H9 (cell line): ENCODE results near the gene ZFP62. TPM values are rescaled to one million over a fixed set of nuclear protein-coding genes. Genes with fewer than 3 reads are reported as not detected.

Experiments
- DNase-seq: peaks from one replicate; pipeline ENCODE4 v3.0.0-alpha.2; 2017
- H2AFZ ChIP-seq: one replicate; pipeline ENCODE4 v1.6.1; 2013; ENCODE audit warnings: mild to moderate bottlenecking, low read length, control low read depth, moderate library complexity
- H2AK5ac ChIP-seq: 2 replicates; pipeline ENCODE4 v1.6.1; 2013; ENCODE audit warnings: low read length, control low read depth, mixed read lengths; ENCODE audit not compliant: insufficient read length
- H2BK120ac ChIP-seq: one replicate; pipeline ENCODE4 v1.6.1; 2013; ENCODE audit warnings: low read depth, mild to moderate bottlenecking, low read length, control low read depth, inconsistent platforms; ENCODE audit not compliant: poor library complexity, severe bottlenecking
- H2BK12ac ChIP-seq: 2 replicates; pipeline ENCODE4 v1.6.1; 2013; ENCODE audit warnings: low read length, control low read depth, mixed read lengths, low read depth; ENCODE audit not compliant: insufficient read length
- H2BK15ac ChIP-seq: 2 replicates; pipeline ENCODE4 v1.6.1; 2013; ENCODE audit warnings: low read depth, low read length, control low read depth
- H2BK20ac ChIP-seq: one replicate; pipeline ENCODE4 v1.6.1; 2013; ENCODE audit warnings: low read depth, mild to moderate bottlenecking, low read length, control low read depth, inconsistent platforms; ENCODE audit not compliant: poor library complexity, severe bottlenecking
- H2BK5ac ChIP-seq: 2 replicates; pipeline ENCODE4 v1.6.1; 2013; ENCODE audit warnings: low read length, control low read depth, mixed read lengths; ENCODE audit not compliant: insufficient read length
- H3K14ac ChIP-seq: 2 replicates; pipeline ENCODE4 v1.6.1; 2013; ENCODE audit warnings: low read length, control low read depth; ENCODE audit not compliant: insufficient read depth
- H3K18ac ChIP-seq: 2 replicates; pipeline ENCODE4 v1.6.1; 2013; ENCODE audit warnings: low read depth, mild to moderate bottlenecking, mixed read lengths, low read length, control low read depth; ENCODE audit not compliant: insufficient read length
- H3K23ac ChIP-seq: 2 replicates; pipeline ENCODE4 v1.6.1; 2013; ENCODE audit warnings: low read length, control low read depth, mixed read lengths, low read depth; ENCODE audit not compliant: insufficient read length
- H3K23me2 ChIP-seq: 2 replicates; pipeline ENCODE4 v1.6.1; 2013; ENCODE audit warnings: low read depth, mild to moderate bottlenecking, mixed read lengths, low read length, control low read depth; ENCODE audit not compliant: insufficient read length, poor library complexity, severe bottlenecking
- H3K27ac ChIP-seq: 2 replicates; pipeline ENCODE4 v1.5.1; 2013; ENCODE audit warnings: low read length, control low read depth, mixed read lengths, low read depth; ENCODE audit not compliant: insufficient read length
- H3K27me3 ChIP-seq: 2 replicates; pipeline ENCODE4 v1.6.1; 2013; ENCODE audit warnings: low read length, control low read depth, inconsistent platforms; ENCODE audit not compliant: insufficient read depth
- H3K4ac ChIP-seq: 2 replicates; pipeline ENCODE4 v1.6.1; 2013; ENCODE audit warnings: low read depth, mild to moderate bottlenecking, control low read depth, inconsistent platforms, low read length, moderate library complexity
- H3K4me1 ChIP-seq: 2 replicates; pipeline ENCODE4 v1.6.1; 2013; ENCODE audit warnings: low read length, control low read depth, inconsistent platforms; ENCODE audit not compliant: insufficient read depth
- H3K4me2 ChIP-seq: 2 replicates; pipeline ENCODE4 v1.6.1; 2013; ENCODE audit warnings: low read length, control low read depth, mixed read lengths; ENCODE audit not compliant: insufficient read length, insufficient read depth
- H3K56ac ChIP-seq: 2 replicates; pipeline ENCODE4 v1.6.1; 2013; ENCODE audit warnings: low read depth, mild to moderate bottlenecking, mixed read lengths, low read length, control low read depth; ENCODE audit not compliant: insufficient read length
- H3K79me1 ChIP-seq: 2 replicates; pipeline ENCODE4 v1.6.1; 2013; ENCODE audit warnings: low read depth, mild to moderate bottlenecking, moderate library complexity, low read length, control low read depth, inconsistent platforms; ENCODE audit not compliant: insufficient read depth, poor library complexity, severe bottlenecking
- H3K79me2 ChIP-seq: 2 replicates; pipeline ENCODE4 v1.6.1; 2013; ENCODE audit warnings: low read length, control low read depth, inconsistent platforms; ENCODE audit not compliant: insufficient read depth
- H3K9ac ChIP-seq: 2 replicates; pipeline ENCODE4 v1.6.1; 2013; ENCODE audit warnings: low read length, control low read depth, mixed read lengths; ENCODE audit not compliant: insufficient read length; ENCODE audit errors: extremely low read depth
- H3K9me3 ChIP-seq: one replicate; pipeline ENCODE4 v1.6.1; 2013; ENCODE audit warnings: low read depth, low read length, inconsistent platforms; ENCODE audit not compliant: control insufficient read depth
- H3T11ph ChIP-seq: one replicate; pipeline ENCODE4 v1.6.1; 2013; ENCODE audit warnings: mild to moderate bottlenecking, low read length, control low read depth, inconsistent platforms
- H4K20me1 ChIP-seq: one replicate; pipeline ENCODE4 v1.6.1; 2013; ENCODE audit not compliant: control insufficient read depth, insufficient read length, insufficient read depth
- H4K5ac ChIP-seq: 2 replicates; pipeline ENCODE4 v1.6.1; 2013; ENCODE audit warnings: low read depth, mild to moderate bottlenecking, mixed read lengths, low read length, control low read depth; ENCODE audit not compliant: insufficient read length
- H4K8ac ChIP-seq: replicated peaks from 2 replicates; pipeline ENCODE4 v1.6.1; 2013; ENCODE audit warnings: low read length, control low read depth, mixed read lengths, low read depth; ENCODE audit not compliant: insufficient read length
- H4K91ac ChIP-seq: 2 replicates; pipeline ENCODE4 v1.6.1; 2013; ENCODE audit warnings: low read depth, mild to moderate bottlenecking, moderate library complexity, mixed read lengths, low read length, control low read depth; ENCODE audit not compliant: insufficient read length
- H3K27ac Mint-ChIP-seq, 3 experiments: 2 replicates in 2 of 3; 3 replicates in 1 of 3; pipeline ENCODE4 v1.8.0; 2020 to 2021; ENCODE audit warnings: mixed read lengths in 3 of 3, mild to moderate bottlenecking in 1 of 3, moderate library complexity in 1 of 3
- H3K27me3 Mint-ChIP-seq: 2 replicates; pipeline ENCODE4 v1.8.0; 2021; ENCODE audit warnings: low read depth, mild to moderate bottlenecking, moderate library complexity, mixed read lengths
- H3K36me3 Mint-ChIP-seq, 3 experiments: 2 replicates in 2 of 3; 3 replicates in 1 of 3; pipeline ENCODE4 v1.8.0; 2020 to 2021; ENCODE audit warnings: low read depth in 3 of 3, mixed read lengths in 3 of 3; ENCODE audit not compliant: insufficient read depth in 1 of 3
- H3K4me1 Mint-ChIP-seq, 2 experiments: 2 replicates each; pipeline ENCODE4 v1.8.0; 2020; ENCODE audit warnings: mixed read lengths in 2 of 2
- H3K4me3 Mint-ChIP-seq, 2 experiments: 2 replicates in 1 of 2; 3 replicates in 1 of 2; pipeline ENCODE4 v1.8.0; 2020 to 2021; ENCODE audit warnings: mild to moderate bottlenecking in 2 of 2, mixed read lengths in 2 of 2, moderate library complexity in 1 of 2
- H3K9me3 Mint-ChIP-seq, 2 experiments: 2 replicates in 1 of 2; 3 replicates in 1 of 2; pipeline ENCODE4 v1.8.0; 2020; ENCODE audit warnings: mild to moderate bottlenecking in 2 of 2, mixed read lengths in 2 of 2, moderate library complexity in 1 of 2
- WGBS: extraction: QIAGEN DNeasy Blood & Tissue Kit; methylation state at CpG from one replicate; pipeline ENCODE4 v1.1.7; 2013; ENCODE audit warnings: missing lambda C conversion rate, low lambda C conversion rate, mixed read lengths; ENCODE audit not compliant: insufficient read length; ENCODE audit errors: extremely low coverage; 5-methylcytosine and 5-hydroxymethylcytosine counted together
- total RNA-seq: library from RNA; stranded (reverse); gene quantifications from 2 replicates; pipeline ENCODE4 v1.2.1, GENCODE V29; 2021
- TF ChIP-seq, protein P1 (sequence below): fragments of 200-600 bp; sonication (generic); conservative IDR thresholded peaks from 3 replicates; pipeline ENCODE4 v1.8.0; 2021; ENCODE audit warnings: antibody characterized with exemption, mild to moderate bottlenecking

Gene ZFP62
- total RNA-seq, 1 experiment from 2014 or later, result 16.2 TPM

DNA sequence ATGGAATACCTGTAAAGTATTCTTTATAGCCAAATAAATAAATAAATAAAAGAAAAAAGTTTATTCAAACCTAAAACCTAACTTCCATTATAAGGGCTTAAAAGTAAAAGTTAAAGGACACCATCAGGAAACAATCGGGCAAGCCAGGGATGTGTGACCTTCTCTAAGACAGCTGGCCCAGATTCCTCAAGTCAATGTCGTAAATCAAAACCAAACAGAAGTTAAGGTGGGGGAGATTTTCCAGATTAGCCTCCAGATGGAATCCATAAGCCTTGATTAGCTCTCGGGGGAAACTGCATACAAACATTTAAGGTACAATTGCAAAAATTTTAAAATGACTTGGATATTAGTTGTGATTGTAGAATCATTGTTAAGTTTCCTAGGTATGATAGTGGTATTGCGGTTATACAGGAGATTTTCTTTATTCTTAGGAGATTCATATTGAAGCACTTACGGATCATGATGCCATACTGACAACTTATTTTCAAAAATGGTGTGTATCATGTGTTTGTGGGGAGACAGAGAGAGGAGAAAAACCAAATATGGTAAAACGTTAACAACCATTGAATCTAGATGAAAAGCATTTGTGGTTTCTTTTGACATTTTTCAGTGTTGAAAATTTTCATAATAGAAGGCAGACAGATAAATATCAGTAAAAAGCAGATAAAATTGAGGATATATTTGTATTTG is 37.0 kb downstream of the ZFP62 start:
- Histone ChIP-seq H2AFZ (no peak overlapping the region), H3K14ac (no peak overlapping the region), H3K56ac (no peak overlapping the region), H2BK15ac (no peak overlapping the region), H3K23me2 (no peaks in the 10 kb centered on the region), H3T11ph (no peak overlapping the region), H4K5ac (no peak overlapping the region), H3K9ac (no peak overlapping the region), H3K9me3 (no peaks in the 10 kb centered on the region), H2BK5ac (no peak overlapping the region), H3K27me3 (no peaks in the 10 kb centered on the region), H2AK5ac (no peak overlapping the region), H3K18ac (no peak overlapping the region), H3K4me1 (no peaks in the 10 kb centered on the region), H3K79me1 (no peaks in the 10 kb centered on the region), H4K91ac (no peak overlapping the region), H3K4me2 (no peak overlapping the region), H2BK120ac (no peak overlapping the region), H4K8ac (no peak overlapping the region), H3K27ac (no peak overlapping the region), H2BK20ac (no peak overlapping the region), H3K23ac (no peak overlapping the region), H2BK12ac (no peak overlapping the region), H4K20me1 (no peaks in the 10 kb centered on the region), H3K4ac (no peak overlapping the region), H3K79me2 (no peaks in the 10 kb centered on the region)
- TF ChIP-seq, protein P1, sequence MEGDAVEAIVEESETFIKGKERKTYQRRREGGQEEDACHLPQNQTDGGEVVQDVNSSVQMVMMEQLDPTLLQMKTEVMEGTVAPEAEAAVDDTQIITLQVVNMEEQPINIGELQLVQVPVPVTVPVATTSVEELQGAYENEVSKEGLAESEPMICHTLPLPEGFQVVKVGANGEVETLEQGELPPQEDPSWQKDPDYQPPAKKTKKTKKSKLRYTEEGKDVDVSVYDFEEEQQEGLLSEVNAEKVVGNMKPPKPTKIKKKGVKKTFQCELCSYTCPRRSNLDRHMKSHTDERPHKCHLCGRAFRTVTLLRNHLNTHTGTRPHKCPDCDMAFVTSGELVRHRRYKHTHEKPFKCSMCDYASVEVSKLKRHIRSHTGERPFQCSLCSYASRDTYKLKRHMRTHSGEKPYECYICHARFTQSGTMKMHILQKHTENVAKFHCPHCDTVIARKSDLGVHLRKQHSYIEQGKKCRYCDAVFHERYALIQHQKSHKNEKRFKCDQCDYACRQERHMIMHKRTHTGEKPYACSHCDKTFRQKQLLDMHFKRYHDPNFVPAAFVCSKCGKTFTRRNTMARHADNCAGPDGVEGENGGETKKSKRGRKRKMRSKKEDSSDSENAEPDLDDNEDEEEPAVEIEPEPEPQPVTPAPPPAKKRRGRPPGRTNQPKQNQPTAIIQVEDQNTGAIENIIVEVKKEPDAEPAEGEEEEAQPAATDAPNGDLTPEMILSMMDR, result no peak
- H3K4me3 Mint-ChIP-seq, result no peak overlapping the region
- WGBS, result no CpG with 5 or more reads among the region's 6 CpGs
- H3K36me3 Mint-ChIP-seq, result peaks cover 3 to 5% (median 4%) of the 10 kb centered on the region in 3 experiments; a peak in 4 of 7 replicates
- H3K9me3 Mint-ChIP-seq, result peaks cover 13 to 15% of the 10 kb centered on the region in 2 experiments
- DNase-seq, result no peak
- H3K27ac Mint-ChIP-seq, result no peak overlapping the region
- peaks cover 60% of the 10 kb centered on the region for H3K27me3 Mint-ChIP-seq
- H3K4me1 Mint-ChIP-seq, result peaks cover 11 to 12% of the 10 kb centered on the region in 2 experiments
